Central memory CD4-positive, alpha-beta T cell (primary cell): Measurements from ENCODE around the gene CAMKMT.
"Not testable (repeated sequence)": the region's sequence is repeated elsewhere in the genome, so short reads cannot be mapped to it uniquely, and the experiment has no call there.

Source experiments
- DNase-seq: peaks from one replicate; pipeline ENCODE4 v3.0.0; 2022

The CAMKMT gene

DNA sequence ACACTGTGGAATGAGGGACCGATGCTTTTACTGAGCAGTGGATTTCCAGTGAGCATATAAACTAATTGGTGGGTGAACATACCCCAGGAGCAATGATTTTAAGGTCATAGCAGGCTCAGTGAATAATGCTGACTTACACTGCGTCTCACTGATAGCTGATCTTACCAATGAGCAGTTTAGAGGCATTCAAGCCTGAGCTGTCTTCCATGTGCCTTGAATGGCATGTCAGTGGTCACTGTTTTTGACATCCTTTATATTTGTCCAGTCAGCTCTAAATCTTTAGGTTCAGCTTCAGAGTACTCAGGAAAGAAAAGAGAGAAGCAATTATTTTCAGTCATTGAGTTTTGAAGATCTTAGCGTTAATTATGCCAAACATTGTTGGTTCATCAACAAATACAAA is 88.3 kb downstream of the CAMKMT start:
- DNase-seq, result no peak

DNA sequence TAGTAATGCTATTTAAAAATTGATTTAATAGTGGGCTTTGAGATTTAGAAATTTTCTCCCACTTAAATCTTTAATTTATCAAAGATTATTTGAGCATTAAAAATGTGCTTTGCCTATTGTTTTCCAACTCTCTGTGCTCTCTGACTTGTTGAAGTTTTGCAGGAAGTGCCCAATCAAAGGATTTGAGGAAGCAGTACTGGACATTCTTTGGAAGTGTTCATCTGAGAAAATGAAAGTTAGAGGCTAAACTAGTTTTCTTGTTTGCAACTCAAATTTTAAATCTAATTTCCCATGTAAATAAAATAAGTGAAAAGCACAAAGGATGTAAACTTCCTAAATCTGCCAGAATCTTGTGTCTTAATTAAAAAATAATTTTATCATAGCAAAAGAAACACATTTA is 89.1 kb downstream of the CAMKMT start:
- no peak for DNase-seq

DNA sequence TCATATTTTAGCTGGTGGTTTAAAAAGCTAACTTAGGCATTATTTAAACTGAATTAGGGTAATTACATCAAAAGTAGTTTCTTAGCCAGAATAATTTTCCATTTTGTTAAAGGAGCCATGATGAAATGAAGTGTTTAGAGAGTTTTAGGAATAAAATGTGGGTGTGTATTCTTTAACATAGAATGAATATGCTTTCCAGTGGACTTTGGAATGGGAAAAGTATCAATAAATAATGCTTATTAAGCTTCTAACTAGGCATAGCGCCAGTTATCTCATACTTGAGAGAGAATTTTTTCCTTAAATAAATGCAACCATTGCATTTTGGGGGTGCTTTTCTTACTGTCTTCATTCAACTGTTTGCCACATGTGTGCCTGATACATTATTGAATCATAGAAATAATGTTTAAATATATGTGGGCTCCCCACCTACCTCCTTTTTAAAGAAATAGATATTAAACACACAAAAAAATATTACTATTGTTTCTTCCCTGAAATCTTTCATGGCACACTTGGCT is 90.4 kb downstream of the CAMKMT start:
- no peak for DNase-seq

GRCh38 chr2:44453259-44453658 is 91.5 kb downstream of the CAMKMT start:
- no peak for DNase-seq

DNA sequence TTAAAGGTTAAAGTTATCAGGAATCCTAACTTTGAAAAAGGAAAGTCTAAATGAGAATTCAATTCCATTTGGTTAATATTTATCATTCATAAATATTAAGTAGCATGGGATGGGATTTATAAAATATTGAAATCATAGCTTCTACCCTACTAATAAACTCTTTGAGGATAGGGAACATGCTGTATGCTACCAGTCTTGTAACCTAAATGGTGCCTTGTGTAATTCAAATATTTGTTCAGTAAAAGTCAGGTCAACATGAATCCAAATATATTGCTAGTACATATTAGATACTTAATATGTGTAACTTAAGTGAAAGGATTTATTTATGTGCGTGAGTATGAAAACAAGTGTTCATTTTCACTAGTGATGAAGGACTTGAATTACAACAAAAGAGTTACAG is 94.1 kb downstream of the CAMKMT start:
- no peak for DNase-seq

- DNase-seq, result no peak
These were observed 95.2 kb downstream of the CAMKMT start for GRCh38 chr2:44456946-44457345.

GRCh38 chr2:44459739-44460138 is 98.0 kb downstream of the CAMKMT start:
- DNase-seq, result no peak

DNA sequence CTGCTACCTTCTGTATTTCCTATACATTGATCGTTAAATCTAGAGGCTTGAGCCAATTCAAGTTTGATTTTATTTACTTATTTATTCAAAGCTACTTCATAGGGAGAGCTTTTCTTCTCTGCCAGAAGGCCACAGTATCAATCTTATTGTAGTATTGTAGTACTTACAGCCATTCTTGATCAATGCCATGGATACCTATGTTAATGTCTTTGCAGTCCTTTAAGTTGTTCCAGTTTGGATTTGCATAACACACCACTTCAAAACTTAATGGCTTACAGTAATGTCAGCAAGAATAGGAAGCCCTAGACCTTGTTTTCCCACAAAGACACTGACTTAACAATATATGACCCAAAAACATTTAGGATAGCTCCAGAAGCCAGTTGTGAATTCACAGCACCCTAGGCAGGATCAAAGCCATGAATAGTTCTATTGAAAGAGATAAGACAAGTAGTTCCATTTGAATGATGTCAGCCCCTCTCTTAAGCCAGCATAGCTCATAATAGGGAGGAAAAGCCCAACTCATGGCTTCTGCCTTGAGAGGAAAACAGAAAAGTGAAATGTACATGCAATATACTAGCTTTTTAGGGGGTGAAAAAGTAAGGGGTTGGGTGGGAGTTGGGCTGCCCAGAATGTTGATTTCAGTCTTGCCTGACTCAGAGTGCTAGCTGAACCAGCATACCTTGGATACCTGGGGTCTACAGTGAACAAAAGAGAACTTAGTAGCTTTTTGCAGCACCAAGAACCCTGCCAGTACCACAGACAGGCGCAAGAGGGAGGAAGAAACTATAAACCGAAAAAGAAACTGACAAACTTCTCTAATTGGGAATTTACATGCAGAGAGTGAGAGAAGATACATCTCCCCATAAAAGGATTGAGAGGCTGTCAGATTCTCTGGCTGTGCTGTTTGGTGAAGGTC is 101.4 kb downstream of the CAMKMT start:
- DNase-seq, result no peak

DNA sequence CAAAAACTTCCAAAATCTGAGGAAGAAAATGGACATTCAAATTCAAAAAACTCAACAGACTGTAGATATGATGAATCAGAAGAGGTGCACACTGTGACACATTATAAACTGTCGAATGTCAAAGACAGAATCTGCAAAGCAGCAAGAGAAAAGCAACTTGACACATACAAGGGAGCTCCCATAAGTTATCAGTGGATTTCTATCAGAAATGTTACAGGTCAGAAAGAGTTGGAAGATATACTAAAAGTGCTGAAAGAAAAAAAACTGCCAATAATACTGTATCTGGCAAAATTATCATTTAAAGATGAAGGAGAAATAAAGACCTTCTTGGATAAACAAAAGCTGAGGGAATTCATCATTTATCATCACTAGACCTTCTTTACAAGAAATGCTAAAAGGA is 102.7 kb downstream of the CAMKMT start:
- DNase-seq, result no peak

DNA sequence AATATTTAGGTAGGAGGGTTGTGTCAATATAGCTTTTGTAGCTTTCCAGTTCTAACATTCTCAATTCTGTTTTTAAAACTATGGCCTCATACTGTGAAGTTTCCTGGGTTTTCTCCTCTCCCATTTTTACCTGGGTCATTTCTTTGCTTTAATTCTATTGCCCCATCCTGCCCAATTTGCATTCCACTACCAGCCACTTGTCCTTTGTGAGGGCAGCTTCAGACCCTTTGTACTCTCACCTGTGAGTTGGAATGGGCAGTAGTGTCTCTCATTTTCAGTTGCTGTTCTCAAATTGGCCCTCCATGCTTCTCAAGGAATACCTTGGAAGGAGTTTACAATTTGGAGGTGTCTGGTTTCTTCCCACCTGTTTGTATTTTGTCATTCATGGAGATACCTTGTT is 108.4 kb downstream of the CAMKMT start:
- no peak for DNase-seq

DNA sequence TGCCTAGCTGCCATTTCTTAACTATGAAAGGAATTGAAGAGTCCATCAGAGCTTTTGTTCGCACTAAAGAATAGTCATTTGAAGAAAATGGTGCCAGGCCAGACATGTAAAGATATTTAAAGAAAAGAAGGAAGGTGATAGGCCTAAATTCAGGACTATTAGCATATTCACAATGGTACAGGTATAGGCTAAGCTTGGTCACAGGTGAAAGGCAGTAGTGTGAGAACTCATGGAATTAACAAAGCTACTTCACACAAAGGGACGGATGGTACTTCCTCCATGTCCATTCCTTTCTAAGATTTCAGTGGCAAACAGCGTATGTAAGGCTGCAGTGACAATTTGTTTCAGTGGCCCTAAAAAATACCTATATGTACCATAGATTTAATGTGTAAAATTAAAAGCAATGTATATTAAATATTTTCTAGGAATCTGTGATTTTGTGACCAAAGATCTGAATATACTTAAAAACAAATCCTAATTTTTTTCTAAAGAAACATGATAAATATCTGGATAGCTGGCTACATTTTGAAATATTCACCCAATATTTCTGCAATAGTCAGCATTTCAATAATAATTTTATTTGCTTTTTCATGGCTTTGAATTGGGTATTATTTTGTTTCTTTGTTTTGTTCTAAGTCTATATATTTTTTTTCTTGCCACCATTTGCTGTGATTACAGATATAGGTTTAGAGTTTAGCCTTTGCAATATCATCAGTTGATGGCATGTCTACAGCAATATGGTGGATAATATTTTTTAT is 116.1 kb downstream of the CAMKMT start:
- DNase-seq, result no peak

DNA sequence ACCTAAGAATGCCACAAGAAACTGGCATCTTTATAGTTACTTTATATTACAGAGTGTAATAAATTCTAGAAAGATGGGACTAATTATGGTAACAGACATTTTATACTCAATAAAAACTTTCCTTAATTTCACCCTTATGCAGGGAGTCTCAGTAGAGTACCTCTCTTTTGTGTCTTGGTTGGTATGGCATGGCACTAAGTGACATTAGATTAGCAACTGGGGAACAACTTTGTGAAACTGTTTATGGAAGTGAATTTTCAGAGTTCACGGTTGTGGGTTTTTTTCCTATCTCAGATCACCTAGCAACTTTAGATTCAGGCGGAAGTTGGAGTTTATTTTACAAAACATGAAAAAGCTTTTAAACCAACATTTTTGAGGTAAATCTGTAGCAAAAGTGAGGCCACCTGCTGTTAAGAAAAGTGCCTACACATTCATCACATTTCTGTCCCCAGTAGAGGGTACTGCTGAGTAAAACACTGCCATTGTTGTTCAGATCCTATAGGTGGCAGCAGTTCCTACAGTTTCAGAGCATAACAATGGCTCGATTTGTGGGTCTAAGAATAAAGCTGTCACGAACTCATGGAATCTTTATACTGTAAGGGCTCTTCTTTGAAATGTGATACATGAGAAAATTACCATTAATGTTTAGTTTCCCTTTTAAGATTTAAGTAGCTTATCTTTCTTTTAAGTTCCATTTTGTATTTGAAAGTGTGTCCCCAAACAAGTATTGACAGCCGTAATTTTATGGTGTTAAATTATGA is 117.6 kb downstream of the CAMKMT start:
- peak; percentile 59 for DNase-seq

- DNase-seq, result no peak
These were observed 118.3 kb downstream of the CAMKMT start for GRCh38 chr2:44480068-44480467.

- no peak for DNase-seq
These were observed 125.3 kb downstream of the CAMKMT start for GRCh38 chr2:44487052-44487451.

GRCh38 chr2:44490726-44491125 is 129.0 kb downstream of the CAMKMT start:
- no peak for DNase-seq

DNA sequence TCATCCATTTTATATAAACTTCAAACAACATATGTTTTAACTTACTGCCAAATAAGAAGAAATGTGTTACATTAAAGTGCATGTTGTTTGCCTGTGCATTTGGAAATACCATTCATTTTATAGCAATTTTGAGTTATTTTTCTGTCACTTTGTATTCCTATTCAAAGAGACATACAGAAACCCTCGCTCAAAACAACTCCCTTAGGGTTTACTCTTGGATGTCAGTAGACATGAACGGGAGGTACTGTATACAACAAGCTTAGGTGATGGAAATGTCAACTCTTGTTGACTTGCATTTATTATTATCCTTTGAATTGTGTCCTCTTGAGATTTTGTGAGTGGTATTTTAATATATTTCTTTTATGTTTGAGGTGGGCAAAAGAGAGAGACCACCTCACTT is 132.3 kb downstream of the CAMKMT start:
- DNase-seq, result no peak

GRCh38 chr2:44495035-44495434 is 133.3 kb downstream of the CAMKMT start:
- DNase-seq, result no peak

DNA sequence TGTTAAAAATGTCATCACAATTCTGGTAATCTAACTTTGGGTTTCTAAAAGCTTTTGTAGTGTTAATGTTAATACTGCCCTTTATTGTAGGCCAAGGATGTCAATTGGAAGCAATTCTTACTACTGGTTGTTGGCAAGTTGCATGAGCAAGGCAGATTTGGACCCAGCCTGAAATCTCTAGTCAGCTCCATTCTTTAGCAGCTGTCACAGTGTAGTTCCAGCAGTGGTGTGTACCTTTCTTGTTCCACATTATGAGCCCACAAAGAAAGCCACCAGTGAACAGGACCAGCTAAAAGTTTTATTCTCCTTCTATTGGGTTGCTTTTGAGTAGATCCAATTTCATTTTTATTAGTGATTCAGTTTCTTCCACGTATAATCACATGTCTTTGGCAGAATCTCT is 133.8 kb downstream of the CAMKMT start:
- DNase-seq, result no peak

DNA sequence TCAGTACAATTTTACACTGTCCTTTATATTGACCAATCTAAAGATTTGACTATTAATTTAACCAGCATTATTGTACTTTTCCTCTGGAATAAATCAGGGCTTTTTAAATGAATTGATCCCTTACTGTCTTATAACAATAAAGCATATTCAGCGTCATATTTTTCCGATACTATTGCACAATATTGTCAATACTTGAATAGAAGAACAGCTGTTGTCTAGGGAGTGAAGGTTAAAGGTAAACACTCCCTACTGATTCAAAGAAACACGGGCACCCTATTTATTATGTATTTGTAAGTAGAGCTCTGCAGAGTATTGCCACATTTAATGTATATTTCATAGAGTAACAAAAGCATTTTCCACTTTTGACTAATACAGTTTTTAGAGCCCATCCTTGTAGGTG is 134.4 kb downstream of the CAMKMT start:
- DNase-seq, result no peak

GRCh38 chr2:44498551-44498950 is 136.8 kb downstream of the CAMKMT start:
- DNase-seq, result no peak

DNA sequence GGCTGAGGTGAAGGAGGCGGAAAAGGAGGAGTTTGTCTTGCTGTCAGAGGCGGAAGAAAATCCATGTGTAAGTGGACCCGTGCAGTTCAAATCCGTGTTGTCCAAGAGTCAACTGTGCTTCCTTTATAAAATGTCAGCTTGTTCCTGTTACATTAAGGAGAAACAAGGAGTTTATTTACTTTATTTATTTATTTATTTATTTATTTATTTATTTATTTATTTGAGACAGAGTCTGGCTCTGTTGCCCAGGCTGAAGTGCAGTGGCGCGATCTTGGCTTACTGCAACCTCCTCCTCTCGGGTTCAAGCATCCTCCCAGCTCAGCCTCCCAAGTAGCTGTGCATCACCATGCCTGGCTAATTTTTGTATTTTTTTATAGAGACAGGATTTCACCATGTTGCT is 143.9 kb downstream of the CAMKMT start:
- DNase-seq, result not testable (repeated sequence)

- no peak for DNase-seq
These were observed 148.5 kb downstream of the CAMKMT start for GRCh38 chr2:44510246-44510645.

DNA sequence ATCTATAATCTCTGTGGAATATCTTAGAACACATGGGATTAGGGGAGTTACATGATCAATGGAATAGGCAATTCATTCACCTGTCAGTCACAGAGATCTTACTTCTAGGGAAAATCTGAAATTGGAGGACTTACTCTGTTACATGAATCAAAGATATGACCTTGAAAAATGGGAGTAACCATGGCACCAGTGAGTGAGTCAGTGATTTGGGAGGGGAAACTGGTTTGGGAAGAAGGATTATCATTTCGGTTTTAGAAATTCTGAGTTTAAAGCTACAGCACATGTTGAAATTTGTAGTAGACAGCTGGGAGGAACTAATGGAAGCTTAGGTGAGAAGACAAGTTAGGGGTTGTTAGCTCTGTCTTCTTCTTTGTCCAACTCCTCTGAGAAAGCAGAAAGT is 153.7 kb downstream of the CAMKMT start:
- no peak for DNase-seq
